ENCODE data around the gene NMNAT1. TPM values are rescaled to one million over a fixed set of nuclear protein-coding genes. Genes with fewer than 3 reads are reported as not detected.

Gene NMNAT1
- total RNA-seq, 4 donors from 2014 or later, result 5.6 to 12.4 (median 8.8) TPM

DNA sequence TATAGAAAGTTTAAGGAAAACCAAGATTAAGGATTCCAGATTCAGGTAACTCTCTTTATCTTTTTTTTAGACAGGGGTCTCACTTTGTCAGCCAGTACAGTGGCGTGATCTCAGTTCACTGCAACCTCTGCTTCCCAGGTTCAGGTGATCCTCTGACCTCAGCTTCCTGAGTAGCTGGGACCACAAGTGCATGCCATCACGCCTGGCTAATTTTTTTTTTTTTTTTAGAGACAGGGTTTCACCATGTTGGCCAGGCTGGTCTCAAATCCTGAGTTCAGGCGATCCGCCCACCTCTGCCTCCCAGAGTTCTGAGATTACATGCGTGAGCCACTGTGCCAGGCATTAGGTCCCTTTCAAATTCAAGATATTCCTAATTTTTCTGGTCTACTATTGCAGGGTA is 16.0 kb upstream of the NMNAT1 start:
- no peak for DNase-seq
- Histone ChIP-seq H3K36me3 (peaks cover 0 to 47% of the 10 kb centered on the region in 2 donors), H3K27ac (no peak overlapping the region), H3K27me3 (no peaks in the 10 kb centered on the region), H3K9me3 (no peaks in the 10 kb centered on the region), H3K4me3 (no peak overlapping the region), H3K4me1 (no peaks in the 10 kb centered on the region)
- TF ChIP-seq POLR2A (IDR thresholded peaks at IDR 0.05) (no peak), CTCF (IDR thresholded peaks at IDR 0.05 in 4 of 5, conservative IDR thresholded peaks at IDR 0.05 in 1 of 5) (no peak)
- intact Hi-C loops (cut with DNase I; ENCODE audit: low total_unique reads) (no loop called here), in situ Hi-C loops (cut with MboI; ENCODE audit: low sequenced_read_pairs in 4 of 4) (no loop called here)
- ATAC-seq, result no peak

GRCh38 chr1:9929431-9930385 is 13.6 kb upstream of the NMNAT1 start:
- DNase-seq (no peak), ATAC-seq (no peak)
- Histone ChIP-seq H3K27me3 (no peaks in the 10 kb centered on the region), H3K27ac (peak overlapping the region in 3 of 4 donors; percentile 10 to 37 (median 27)), H3K36me3 (peaks cover 0 to 68% of the 10 kb centered on the region in 2 donors), H3K4me1 (no peaks in the 10 kb centered on the region), H3K4me3 (no peak overlapping the region), H3K9me3 (no peaks in the 10 kb centered on the region)
- TF ChIP-seq CTCF (IDR thresholded peaks at IDR 0.05 in 4 of 5, conservative IDR thresholded peaks at IDR 0.05 in 1 of 5) (no peak), POLR2A (IDR thresholded peaks at IDR 0.05) (no peak)
- intact Hi-C loops (cut with DNase I; ENCODE audit: low total_unique reads), result no loop called here
- in situ Hi-C loops (cut with MboI; ENCODE audit: low sequenced_read_pairs in 4 of 4), result no loop called here

- in situ Hi-C loops (cut with MboI; ENCODE audit: low sequenced_read_pairs in 4 of 4), result no loop called here
- ATAC-seq, result no peak
- intact Hi-C loops (cut with DNase I; ENCODE audit: low total_unique reads), result loop anchor here (1.0 to 5.0 kb wide), 2 partner anchors 67 to 210 kb away; no protein-coding TSS in a partner anchor
- H3K27me3 ChIP-seq, result no peaks in the 10 kb centered on the region
- peaks cover 33 to 35% of the 10 kb centered on the region in 2 donors for H3K4me1 ChIP-seq
- H3K27ac ChIP-seq, result peak overlapping the region; percentile 93 to 95 (median 94)
- peak overlapping the region; percentile 60 to 89 (median 82) for H3K4me3 ChIP-seq
- no peaks in the 10 kb centered on the region for H3K9me3 ChIP-seq
- no peak for DNase-seq
- TF ChIP-seq POLR2A (IDR thresholded peaks at IDR 0.05), result no peak
- TF ChIP-seq CTCF (IDR thresholded peaks at IDR 0.05 in 4 of 5, conservative IDR thresholded peaks at IDR 0.05 in 1 of 5), result peak in 1 of 5 experiments; percentile 33
- H3K36me3 ChIP-seq, result peaks cover 0 to 11% of the 10 kb centered on the region in 2 donors
Measured at GRCh38 chr1:9942399-9942938, 806 bp upstream of the NMNAT1 start.

DNA sequence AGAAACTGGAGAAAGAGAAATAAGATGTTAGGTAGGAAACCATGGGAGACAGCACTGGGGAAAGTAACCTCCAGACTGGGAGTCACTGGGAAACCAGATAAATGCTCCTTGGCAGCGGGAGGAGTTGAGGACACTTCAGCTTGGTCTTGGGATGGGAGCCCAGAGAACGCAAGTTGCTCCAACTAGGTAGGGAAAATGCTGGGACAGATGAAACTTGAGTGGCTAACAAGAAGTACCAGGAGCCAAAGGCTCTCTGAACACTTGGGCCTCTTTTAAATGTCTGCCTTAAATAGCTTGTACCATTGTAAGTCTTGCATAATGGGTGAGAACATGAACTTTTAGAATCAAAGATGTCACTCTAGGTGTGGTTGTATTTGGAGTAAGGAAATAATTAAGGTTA is 3.0 kb downstream of the NMNAT1 start:
- in situ Hi-C loops (cut with MboI; ENCODE audit: low sequenced_read_pairs in 4 of 4) (no loop called here), intact Hi-C loops (cut with DNase I; ENCODE audit: low total_unique reads) (no loop called here)
- peaks cover 2 to 14% of the 10 kb centered on the region in 2 donors for H3K36me3 ChIP-seq
- peaks cover 44 to 45% of the 10 kb centered on the region in 2 donors for H3K4me1 ChIP-seq
- no peaks in the 10 kb centered on the region for H3K9me3 ChIP-seq
- ATAC-seq (peak; percentile 79 to 82), DNase-seq (peak; percentile 48 to 83)
- no peak for TF ChIP-seq POLR2A (IDR thresholded peaks at IDR 0.05)
- TF ChIP-seq CTCF (IDR thresholded peaks at IDR 0.05 in 4 of 5, conservative IDR thresholded peaks at IDR 0.05 in 1 of 5), result no peak
- H3K27me3 ChIP-seq, result no peaks in the 10 kb centered on the region
- no peak overlapping the region for H3K4me3 ChIP-seq
- peak overlapping the region; percentile 42 to 94 (median 74) for H3K27ac ChIP-seq

All from gastrocnemius medialis (tissue), 4 donors.